PC-3 (cell line): ENCODE data around the gene SLIT1. TPM values are rescaled to one million over a fixed set of nuclear protein-coding genes. Genes with fewer than 3 reads are reported as not detected.

Experiments used
- ATAC-seq: fragments of 200-7000 bp; cut with Tn5 transposase; 2 replicates; pipeline ENCODE4 v1.9.1; 2020; ENCODE audit warnings: mild to moderate bottlenecking, moderate library complexity
- BruUV-seq: library from RNA; stranded (reverse); fragments of 400-500 nt; replicated peaks from 2 replicates; lab custom pipeline; 2021; lab: Mats Ljungman, UMichigan
- CTCF ChIA-PET: fragments of 300-600 bp; sonication (Branson Sonifier 250); formaldehyde crosslinking; loops from one replicate; lab custom pipeline; 2022; ENCODE audit warnings: antibody characterized with exemption; lab: Charles Lee
- POLR2A ChIA-PET: fragments of 300-600 bp; sonication (Branson Sonifier 250); formaldehyde crosslinking; loops from one replicate; lab custom pipeline; 2022; ENCODE audit warnings: antibody characterized with exemption; ENCODE audit not compliant: unreplicated experiment; lab: Charles Lee
- DNase-seq: peaks from one replicate; pipeline ENCODE4 v3.0.0-alpha.2; 2015
- H2AFZ ChIP-seq: fragments of 300-600 bp; sonication (generic); 2 replicates; pipeline ENCODE4 v1.6.0; 2016; ENCODE audit warnings: antibody characterized with exemption, low read length
- H3F3A ChIP-seq: fragments of 300-600 bp; sonication (generic); one replicate; pipeline ENCODE4 v1.6.0; 2017; ENCODE audit warnings: antibody characterized with exemption, low read length, control low read depth, mild to moderate bottlenecking; ENCODE audit not compliant: unreplicated experiment
- H3K27ac ChIP-seq: fragments of 300-600 bp; sonication (generic); 2 replicates; pipeline ENCODE4 v1.5.1; 2016; ENCODE audit warnings: mild to moderate bottlenecking, low read length
- H3K27me3 ChIP-seq: fragments of 300-600 bp; sonication (generic); 2 replicates; pipeline ENCODE4 v1.6.1; 2016; ENCODE audit warnings: low read length, mixed read lengths
- H3K36me3 ChIP-seq: fragments of 300-600 bp; sonication (generic); 2 replicates; pipeline ENCODE4 v1.6.1; 2016; ENCODE audit warnings: low read depth, mixed run types, low read length, mixed read lengths
- H3K4me1 ChIP-seq: fragments of 300-600 bp; sonication (generic); 2 replicates; pipeline ENCODE4 v1.5.1; 2016; ENCODE audit warnings: low read length; ENCODE audit not compliant: insufficient read depth
- H3K4me2 ChIP-seq: fragments of 300-600 bp; sonication (generic); 2 replicates; pipeline ENCODE4 v1.6.0; 2016; ENCODE audit warnings: low read length
- H3K4me3 ChIP-seq: fragments of 300-600 bp; sonication (generic); 2 replicates; pipeline ENCODE4 v1.5.1; 2016; ENCODE audit warnings: mild to moderate bottlenecking, low read length, mixed read lengths
- H3K79me2 ChIP-seq: fragments of 300-600 bp; sonication (generic); 2 replicates; pipeline ENCODE4 v1.6.1; 2017; ENCODE audit warnings: low read length, mixed read lengths
- H3K9ac ChIP-seq: fragments of 300-600 bp; sonication (generic); 2 replicates; pipeline ENCODE4 v1.6.0; 2016; ENCODE audit warnings: mild to moderate bottlenecking, low read length
- H3K9me2 ChIP-seq: fragments of 300-600 bp; sonication (generic); replicated peaks from 2 replicates; pipeline ENCODE4 v1.6.1; 2016; ENCODE audit warnings: mixed run types, low read length, mixed read lengths
- H3K9me3 ChIP-seq: fragments of 300-600 bp; sonication (generic); 2 replicates; pipeline ENCODE4 v1.6.1; 2016; ENCODE audit warnings: low read length, mixed read lengths
- H4K20me1 ChIP-seq: fragments of 300-600 bp; sonication (generic); 2 replicates; pipeline ENCODE4 v1.6.1; 2016; ENCODE audit warnings: low read length, mixed read lengths
- CTCF ChIP-seq: fragments of 300-600 bp; sonication (generic); conservative IDR thresholded peaks from 2 replicates; pipeline ENCODE4 v1.5.1; 2017; ENCODE audit warnings: antibody characterized with exemption, low read depth, mild to moderate bottlenecking, low read length
- EZH2 ChIP-seq: fragments of 300-600 bp; sonication (generic); IDR thresholded peaks from one replicate; pipeline ENCODE4 v1.6.1; 2017; ENCODE audit warnings: antibody characterized with exemption, mild to moderate bottlenecking, low read length; ENCODE audit not compliant: unreplicated experiment
- EZH2phosphoT487 ChIP-seq: fragments of 300-600 bp; sonication (generic); IDR thresholded peaks from 2 replicates; pipeline ENCODE4 v1.6.1; 2018; ENCODE audit warnings: mild to moderate bottlenecking, antibody characterized with exemption, low read length, borderline replicate concordance
- intact Hi-C: fragments of 100-400 bp; cut with micrococcal nuclease; formaldehyde crosslinking; loops from 2 replicates; pipeline ENCODE4 v1.9.0; 2023
- total RNA-seq: library from RNA; depleted of rRNA; stranded (reverse); fragments of >200 nt; gene quantifications from 2 replicates; pipeline ENCODE4 v1.2.3, GENCODE V29; 2014

The SLIT1 gene
- total RNA-seq, 1 experiment from 2014 or later, result not detected

GRCh38 chr10:97157578-97158095 is 28.1 kb downstream of the SLIT1 start:
- no peak overlapping the region for H3K9ac ChIP-seq
- H3F3A ChIP-seq, result no peaks in the 10 kb centered on the region
- no peak overlapping the region for H2AFZ ChIP-seq
- no TSS peak for BruUV-seq
- H3K9me2 ChIP-seq, result no peaks in the 10 kb centered on the region
- DNase-seq (no peak), ATAC-seq (no peak)
- no peaks in the 10 kb centered on the region for H4K20me1 ChIP-seq
- CTCF ChIA-PET, result no interaction called here
- POLR2A ChIA-PET, result no interaction called here
- H3K9me3 ChIP-seq, result no peaks in the 10 kb centered on the region
- H3K4me3 ChIP-seq, result no peak overlapping the region
- no peaks in the 10 kb centered on the region for H3K4me1 ChIP-seq
- H3K79me2 ChIP-seq, result no peaks in the 10 kb centered on the region
- H3K27me3 ChIP-seq, result no peaks in the 10 kb centered on the region
- H3K4me2 ChIP-seq, result no peak overlapping the region
- no peak overlapping the region for H3K27ac ChIP-seq
- intact Hi-C loops, result no loop called here
- TF ChIP-seq EZH2phosphoT487 (no peak), CTCF (no peak), EZH2 (no peak)
- no peaks in the 10 kb centered on the region for H3K36me3 ChIP-seq

- Histone ChIP-seq H3K36me3 (no peaks in the 10 kb centered on the region), H3K79me2 (no peaks in the 10 kb centered on the region), H3K9me2 (no peaks in the 10 kb centered on the region), H3K4me3 (no peak overlapping the region), H2AFZ (no peak overlapping the region), H4K20me1 (no peaks in the 10 kb centered on the region), H3K9ac (no peak overlapping the region), H3K27me3 (no peaks in the 10 kb centered on the region), H3F3A (no peaks in the 10 kb centered on the region), H3K9me3 (no peaks in the 10 kb centered on the region), H3K4me1 (no peaks in the 10 kb centered on the region), H3K27ac (no peak overlapping the region), H3K4me2 (no peak overlapping the region)
- no TSS peak for BruUV-seq
- TF ChIP-seq EZH2phosphoT487, result no peak
- no peak for TF ChIP-seq EZH2
- no peak for TF ChIP-seq CTCF
- ChIA-PET POLR2A (no interaction called here), CTCF (no interaction called here)
- DNase-seq (no peak), ATAC-seq (no peak)
- intact Hi-C loops, result no loop called here
These were observed 31.0 kb downstream of the SLIT1 start for GRCh38 chr10:97154781-97155180.

GRCh38 chr10:97154162-97154561 is 31.6 kb downstream of the SLIT1 start:
- H4K20me1 ChIP-seq, result no peaks in the 10 kb centered on the region
- no peaks in the 10 kb centered on the region for H3K27me3 ChIP-seq
- DNase-seq (no peak), ATAC-seq (no peak)
- no peaks in the 10 kb centered on the region for H3K4me1 ChIP-seq
- no peaks in the 10 kb centered on the region for H3K36me3 ChIP-seq
- BruUV-seq, result no TSS peak
- H3F3A ChIP-seq, result no peaks in the 10 kb centered on the region
- H3K9me2 ChIP-seq, result no peaks in the 10 kb centered on the region
- no peak overlapping the region for H3K27ac ChIP-seq
- H2AFZ ChIP-seq, result no peak overlapping the region
- ChIA-PET POLR2A (no interaction called here), CTCF (no interaction called here)
- no peak overlapping the region for H3K4me3 ChIP-seq
- no peaks in the 10 kb centered on the region for H3K79me2 ChIP-seq
- no peak overlapping the region for H3K9ac ChIP-seq
- H3K4me2 ChIP-seq, result no peak overlapping the region
- intact Hi-C loops, result no loop called here
- H3K9me3 ChIP-seq, result no peaks in the 10 kb centered on the region
- TF ChIP-seq CTCF, result no peak
- TF ChIP-seq EZH2phosphoT487, result no peak
- no peak for TF ChIP-seq EZH2
